Central memory CD4-positive, alpha-beta T cell (primary cell): Measurements from ENCODE around the gene ZNF790.
"Not testable (repeated sequence)": the region's sequence is repeated elsewhere in the genome, so short reads cannot be mapped to it uniquely, and the experiment has no call there.

Source experiments
- DNase-seq: peaks from one replicate; pipeline ENCODE4 v3.0.0; 2022
- total RNA-seq, 3 experiments: gene quantifications; one replicate each; lab custom pipeline; 2026; lab: John Stamatoyannopoulos, UW

Gene ZNF790
- total RNA-seq, result 6.8 to 15.1 (median 8.0) reads per million in 3 experiments

- peak; percentile 87 for DNase-seq
Observed at GRCh38 chr19:36837906-36838783, at the start of gene ZNF790. Gene ZNF790 (minus strand): TSS chr19:36838387. CDS start chr19:36825619, 12,768 bp downstream.

- no peak for DNase-seq
Observed at GRCh38 chr19:36876993-36877938, 39.1 kb upstream of the ZNF790 start.

GRCh38 chr19:36851898-36852297, 13.7 kb upstream of the ZNF790 start:
- DNase-seq, result no peak

GRCh38 chr19:36850559-36851442, 12.6 kb upstream of the ZNF790 start, which contains the start of gene ZNF345:
Gene ZNF345 (plus strand): TSS chr19:36850876. CDS start chr19:36876831, 25,955 bp downstream.
- DNase-seq, result peak; percentile 86

- DNase-seq, result peak; percentile 85
Observed at GRCh38 chr19:36849701-36850558, 11.7 kb upstream of the ZNF790 start.

- DNase-seq, result no peak
Observed at GRCh38 chr19:36847968-36848367, 9.8 kb upstream of the ZNF790 start.

- DNase-seq, result no peak
Observed at GRCh38 chr19:36838784-36839324, 667 bp upstream of the ZNF790 start.

GRCh38 chr19:36837176-36837905, 846 bp downstream of the ZNF790 start:
- DNase-seq, result no peak

- DNase-seq, result no peak
Observed at GRCh38 chr19:36833430-36833829, 4.8 kb downstream of the ZNF790 start.

- no peak for DNase-seq
Observed at GRCh38 chr19:36821758-36822157, 16.4 kb downstream of the ZNF790 start.

- no peak for DNase-seq
Observed at GRCh38 chr19:36819130-36819630, 19.0 kb downstream of the ZNF790 start.

- DNase-seq, result no peak
Observed at GRCh38 chr19:36807029-36807428, 31.2 kb downstream of the ZNF790 start.

- no peak for DNase-seq
Observed at GRCh38 chr19:36805364-36805763, 32.8 kb downstream of the ZNF790 start.

GRCh38 chr19:36797786-36798108, 40.4 kb downstream of the ZNF790 start:
- DNase-seq, result no peak

GRCh38 chr19:36796714-36796992, 41.5 kb downstream of the ZNF790 start:
- DNase-seq, result no peak

GRCh38 chr19:36791420-36792141, 46.6 kb downstream of the ZNF790 start:
- not testable (repeated sequence) for DNase-seq

- no peak for DNase-seq
Observed at GRCh38 chr19:36775768-36776167, 62.4 kb downstream of the ZNF790 start.

- DNase-seq, result no peak
Observed at GRCh38 chr19:36773223-36773579, 65.0 kb downstream of the ZNF790 start.
